ENCODE results near the gene SART3. TPM values are rescaled to one million over a fixed set of nuclear protein-coding genes. Genes with fewer than 3 reads are reported as not detected.

Gene SART3
- total RNA-seq, 1 experiment from 2014 or later: 89.4 TPM

GRCh38 chr12:108598553-108599250 is 37.7 kb upstream of the SART3 start:
- Histone ChIP-seq H3K9ac (ENCODE audit: extremely low read depth, insufficient read length, low read length) (no peak overlapping the region), H3K4me2 (ENCODE audit: insufficient read depth, insufficient read length, low read length) (no peak overlapping the region)
- peaks cover 4 to 9% of the 10 kb centered on the region in 2 experiments; a peak in 3 of 4 replicates for H3K4me1 Mint-ChIP-seq

More at GRCh38 chr12:108598553-108599250, 37.7 kb upstream of the SART3 start:
- WGBS (ENCODE audit: extremely low coverage, insufficient read length, low lambda C conversion rate): no CpG with 5 or more reads among the region's 11 CpGs
- H2BK20ac ChIP-seq (ENCODE audit: low read depth, low read length, poor library complexity, severe bottlenecking): no peak overlapping the region
- no peak overlapping the region for H2AFZ ChIP-seq (ENCODE audit: low read length)
- no peaks in the 10 kb centered on the region for H3K23me2 ChIP-seq (ENCODE audit: insufficient read length, low read depth, low read length, poor library complexity, severe bottlenecking)
- H3K4me3 Mint-ChIP-seq: no peak overlapping the region; a peak in 1 of 5 replicates
- peaks cover 2% of the 10 kb centered on the region; the same call in 1 of the 2 replicates for H3K27me3 Mint-ChIP-seq (ENCODE audit: low read depth)
- no peak overlapping the region for H3K27ac ChIP-seq (ENCODE audit: insufficient read length, low read depth, low read length)
- no peak overlapping the region for H3K14ac ChIP-seq (ENCODE audit: insufficient read depth, low read length)
- no peak overlapping the region for H2BK5ac ChIP-seq (ENCODE audit: insufficient read length, low read length)
- no peak overlapping the region for H3K56ac ChIP-seq (ENCODE audit: insufficient read length, low read depth, low read length)
- no peak overlapping the region for H2BK15ac ChIP-seq (ENCODE audit: low read depth, low read length)
- H3K4ac ChIP-seq (ENCODE audit: low read depth, low read length): no peak overlapping the region
- H4K5ac ChIP-seq (ENCODE audit: insufficient read length, low read depth, low read length): no peak overlapping the region
- H3K18ac ChIP-seq (ENCODE audit: insufficient read length, low read depth, low read length): no peak overlapping the region
- no peak overlapping the region for H2BK120ac ChIP-seq (ENCODE audit: low read depth, low read length, poor library complexity, severe bottlenecking)
- no peak overlapping the region for H2BK12ac ChIP-seq (ENCODE audit: insufficient read length, low read depth, low read length)
- H3K27ac Mint-ChIP-seq: peak overlapping the region in 2 of 3 experiments; percentile 74 to 79; a peak in 3 of 7 replicates
- TF ChIP-seq, protein P1, sequence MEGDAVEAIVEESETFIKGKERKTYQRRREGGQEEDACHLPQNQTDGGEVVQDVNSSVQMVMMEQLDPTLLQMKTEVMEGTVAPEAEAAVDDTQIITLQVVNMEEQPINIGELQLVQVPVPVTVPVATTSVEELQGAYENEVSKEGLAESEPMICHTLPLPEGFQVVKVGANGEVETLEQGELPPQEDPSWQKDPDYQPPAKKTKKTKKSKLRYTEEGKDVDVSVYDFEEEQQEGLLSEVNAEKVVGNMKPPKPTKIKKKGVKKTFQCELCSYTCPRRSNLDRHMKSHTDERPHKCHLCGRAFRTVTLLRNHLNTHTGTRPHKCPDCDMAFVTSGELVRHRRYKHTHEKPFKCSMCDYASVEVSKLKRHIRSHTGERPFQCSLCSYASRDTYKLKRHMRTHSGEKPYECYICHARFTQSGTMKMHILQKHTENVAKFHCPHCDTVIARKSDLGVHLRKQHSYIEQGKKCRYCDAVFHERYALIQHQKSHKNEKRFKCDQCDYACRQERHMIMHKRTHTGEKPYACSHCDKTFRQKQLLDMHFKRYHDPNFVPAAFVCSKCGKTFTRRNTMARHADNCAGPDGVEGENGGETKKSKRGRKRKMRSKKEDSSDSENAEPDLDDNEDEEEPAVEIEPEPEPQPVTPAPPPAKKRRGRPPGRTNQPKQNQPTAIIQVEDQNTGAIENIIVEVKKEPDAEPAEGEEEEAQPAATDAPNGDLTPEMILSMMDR (conservative IDR thresholded peaks at IDR 0.05): no peak
- no peak overlapping the region for H4K8ac ChIP-seq (replicated peaks; ENCODE audit: insufficient read length, low read depth, low read length)
- no peaks in the 10 kb centered on the region for H3K79me2 ChIP-seq (ENCODE audit: insufficient read depth, low read length)
- H3K4me1 ChIP-seq (ENCODE audit: insufficient read depth, low read length): no peaks in the 10 kb centered on the region
- H3K9me3 ChIP-seq (ENCODE audit: control insufficient read depth, low read depth, low read length): no peaks in the 10 kb centered on the region
- no peaks in the 10 kb centered on the region for H3K36me3 Mint-ChIP-seq (ENCODE audit: insufficient read depth in 1 of 3, low read depth in 3 of 3)
- H4K20me1 ChIP-seq (ENCODE audit: control insufficient read depth, insufficient read depth, insufficient read length): no peaks in the 10 kb centered on the region
- no peaks in the 10 kb centered on the region for H3K79me1 ChIP-seq (ENCODE audit: insufficient read depth, low read depth, low read length, poor library complexity, severe bottlenecking)
- no peak overlapping the region for H4K91ac ChIP-seq (ENCODE audit: insufficient read length, low read depth, low read length)
- H3K27me3 ChIP-seq (ENCODE audit: insufficient read depth, low read length): no peaks in the 10 kb centered on the region
- H3T11ph ChIP-seq (ENCODE audit: low read length): no peak overlapping the region
- no peaks in the 10 kb centered on the region for H3K9me3 Mint-ChIP-seq
- H3K23ac ChIP-seq (ENCODE audit: insufficient read length, low read depth, low read length): no peak overlapping the region
- no peak overlapping the region for H2AK5ac ChIP-seq (ENCODE audit: insufficient read length, low read length)
- no peak for DNase-seq

All from H9 (cell line).